Activated CD8-positive, alpha-beta memory T cell treated with anti-CD3 and anti-CD28 coated beads, Interleukin-2, amount 50 U/mL, for 4 hours (primary cell): Measurements from ENCODE around the gene AUTS2.

ENCODE experiments used
- DNase-seq: peaks from one replicate; pipeline ENCODE4 v3.0.0-alpha.2; 2020

AUTS2 gene

GRCh38 chr7:69600710-69601519, 2.6 kb downstream of the AUTS2 start:
- no peak for DNase-seq

DNA sequence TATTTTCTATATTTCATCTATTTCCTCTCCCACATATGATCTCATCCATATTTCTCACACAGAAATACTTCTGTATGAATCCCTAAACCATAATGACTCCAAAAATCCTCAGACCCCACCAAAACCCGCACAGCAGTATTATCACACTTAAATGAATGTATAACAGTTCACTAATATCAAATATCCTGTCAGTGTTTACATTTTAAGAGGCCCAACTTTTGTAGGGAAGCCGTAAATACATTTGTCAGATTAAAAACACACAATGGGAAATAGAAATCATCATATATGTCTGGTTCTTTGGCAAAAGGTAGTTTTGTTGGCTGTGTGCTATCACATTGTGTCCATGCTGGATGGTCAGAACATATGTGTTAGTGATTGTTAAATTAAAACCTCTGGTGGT, 4.2 kb downstream of the AUTS2 start:
- DNase-seq = no peak

- DNase-seq = no peak
Observed at GRCh38 chr7:69603351-69603750, 5.1 kb downstream of the AUTS2 start.

- DNase-seq = no peak
Observed at GRCh38 chr7:69603937-69604494, 5.7 kb downstream of the AUTS2 start.

- no peak for DNase-seq
Observed at GRCh38 chr7:69605070-69605469, 6.8 kb downstream of the AUTS2 start.

- no peak for DNase-seq
Observed at GRCh38 chr7:69605546-69605945, 7.3 kb downstream of the AUTS2 start.

GRCh38 chr7:69608049-69608448, 9.8 kb downstream of the AUTS2 start:
- DNase-seq = no peak

- no peak for DNase-seq
Observed at GRCh38 chr7:69608878-69609277, 10.6 kb downstream of the AUTS2 start.

- no peak for DNase-seq
Observed at GRCh38 chr7:69609541-69610373, 11.5 kb downstream of the AUTS2 start.

GRCh38 chr7:69610374-69611084, 12.3 kb downstream of the AUTS2 start:
- DNase-seq = no peak

DNA sequence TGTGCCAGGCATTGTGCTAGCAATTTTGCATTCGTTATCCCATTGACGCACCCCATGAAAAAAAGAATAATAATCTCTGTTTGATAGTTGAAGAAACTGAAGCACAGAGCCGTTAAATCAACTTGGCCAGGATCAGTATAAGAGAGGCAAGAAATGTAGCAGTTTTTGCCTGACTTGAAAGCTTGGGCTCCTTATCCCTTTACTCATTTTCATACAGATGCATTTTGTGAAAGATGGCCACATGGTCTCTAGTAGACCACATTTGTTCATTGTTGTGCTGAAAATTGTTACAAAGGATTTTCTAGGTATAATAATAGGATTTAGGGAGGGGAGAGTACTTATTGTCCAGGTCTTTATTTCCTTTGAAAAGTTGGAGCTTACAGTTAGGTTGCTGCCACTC, 14.7 kb downstream of the AUTS2 start:
- DNase-seq = no peak

DNA sequence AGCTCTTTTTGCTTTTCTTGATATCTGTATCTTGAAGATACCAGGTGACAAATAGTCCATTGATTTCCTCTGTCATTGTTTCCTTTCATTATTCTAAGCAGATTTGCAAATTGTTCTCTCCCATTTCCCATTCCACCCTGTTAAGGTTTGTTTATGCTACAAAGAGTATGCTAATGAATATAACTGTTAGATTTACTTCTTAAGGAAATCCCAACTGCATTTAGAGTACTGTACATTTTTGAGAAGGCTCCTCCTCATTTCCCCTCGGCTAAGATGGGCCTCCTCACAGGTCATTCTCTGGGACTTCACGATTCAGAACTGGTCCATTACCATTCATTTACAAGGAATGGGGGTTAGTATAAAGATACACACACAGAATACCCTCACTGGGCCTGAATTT, 15.6 kb downstream of the AUTS2 start:
- DNase-seq = no peak

- no peak for DNase-seq
Observed at GRCh38 chr7:69615685-69616084, 17.4 kb downstream of the AUTS2 start.

- DNase-seq = no peak
Observed at GRCh38 chr7:69617364-69617763, 19.1 kb downstream of the AUTS2 start.

- no peak for DNase-seq
Observed at GRCh38 chr7:69619054-69619453, 20.8 kb downstream of the AUTS2 start.

- no peak for DNase-seq
Observed at GRCh38 chr7:69619635-69620034, 21.4 kb downstream of the AUTS2 start.

DNA sequence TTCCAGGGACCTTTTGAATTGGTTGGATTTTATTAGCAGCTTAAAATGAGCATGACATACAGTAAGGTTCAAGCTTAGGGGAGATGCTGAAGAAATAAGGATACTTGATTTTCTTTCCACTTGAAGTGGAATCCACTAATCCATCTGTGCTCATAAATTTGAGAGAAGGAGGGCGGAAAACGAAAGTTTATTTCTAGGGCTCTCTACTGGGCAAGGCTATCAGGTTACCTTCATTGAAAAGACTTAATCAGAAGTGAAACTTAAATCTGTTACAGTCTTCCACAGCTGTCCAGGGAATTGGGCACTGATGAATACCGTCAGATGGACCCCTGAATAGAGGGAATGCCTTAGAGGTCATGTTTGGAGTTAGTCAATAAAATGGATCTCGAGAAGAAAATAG, 21.8 kb downstream of the AUTS2 start:
- DNase-seq = no peak

- no peak for DNase-seq
Observed at GRCh38 chr7:69620650-69621049, 22.4 kb downstream of the AUTS2 start.

GRCh38 chr7:69622014-69622835, 23.9 kb downstream of the AUTS2 start:
- no peak for DNase-seq

DNA sequence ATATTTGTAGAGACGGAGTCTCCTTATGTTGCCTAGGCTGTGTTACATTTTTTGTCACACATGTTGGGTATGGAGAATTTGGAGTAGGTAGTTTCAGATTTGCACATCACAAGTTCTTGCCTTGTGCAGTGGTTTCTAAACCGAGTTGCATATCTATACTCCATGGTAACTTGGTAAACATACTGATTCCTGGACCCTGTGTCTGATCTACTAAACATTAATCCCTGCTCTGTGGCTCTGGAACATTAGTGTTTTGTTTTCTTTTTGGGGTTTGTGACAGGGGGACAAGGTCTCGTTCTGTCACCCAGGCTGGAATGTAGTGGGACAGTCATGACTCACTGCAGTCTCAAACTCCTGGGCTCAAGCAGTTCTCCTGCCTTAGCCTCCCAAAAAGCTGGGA, 24.7 kb downstream of the AUTS2 start:
- DNase-seq = no peak

- no peak for DNase-seq
Observed at GRCh38 chr7:69624435-69625230, 26.4 kb downstream of the AUTS2 start.
